Measurements from ENCODE around the gene PTPRN2.

GRCh38 chr7:158125091-158125490 lies 462.5 kb downstream of the PTPRN2 start:
- TF ChIP-seq EZH2 (IDR thresholded peaks at IDR 0.05; ENCODE audit: borderline replicate concordance, low read depth, low read length, poor library complexity, severe bottlenecking): no peak
- no peak for TF ChIP-seq CTCF (conservative IDR thresholded peaks at IDR 0.05; ENCODE audit: low read depth, low read length)

Data from A673 (cell line).